ENCODE measurements around the gene CLPSL1.

- TF ChIP-seq CTCF (IDR thresholded peaks at IDR 0.05) (no peak), EZH2 (IDR thresholded peaks at IDR 0.05) (no peak), EZH2phosphoT487 (IDR thresholded peaks at IDR 0.05) (no peak)
These were observed 49.4 kb upstream of the CLPSL1 start for GRCh38 chr6:35731414-35731735.

All from neural progenitor cell (in vitro differentiated cells).